ENCODE data around the gene FAM209A.

FAM209A gene

GRCh38 chr20:56511926-56512325 is 12.6 kb upstream of the FAM209A start:
- no peak overlapping the region for H3K9ac ChIP-seq (ENCODE audit: low read length)
- no peak overlapping the region for H3K23ac ChIP-seq (ENCODE audit: low read length)
- no peak overlapping the region for H3K27ac ChIP-seq (ENCODE audit: low read depth, low read length)
- no peak overlapping the region for H2BK12ac ChIP-seq (ENCODE audit: low read length)
- no peak overlapping the region for H3K4me2 ChIP-seq (ENCODE audit: low read length)
- no peak overlapping the region for H3K18ac ChIP-seq (ENCODE audit: low read length)
- H3K36me3 ChIP-seq (ENCODE audit: control insufficient read depth in 1 of 2, insufficient read depth in 2 of 2, low read length in 2 of 2): peaks cover 9 to 12% of the 10 kb centered on the region in 2 experiments
- H2AFZ ChIP-seq (ENCODE audit: insufficient read depth, low read length, poor library complexity): no peak overlapping the region
- no peak overlapping the region for H2AK5ac ChIP-seq (ENCODE audit: low read length)
- no peaks in the 10 kb centered on the region for H3K27me3 ChIP-seq (ENCODE audit: insufficient read depth, low read length)
- no peak overlapping the region for H3K4me3 ChIP-seq (ENCODE audit: low read depth, low read length)
- H3K4ac ChIP-seq (ENCODE audit: low read depth, low read length): no peak overlapping the region
- DNase-seq: no peak
- no peak overlapping the region for H3K14ac ChIP-seq (ENCODE audit: low read length)
- H3K79me1 ChIP-seq (ENCODE audit: low read length): peaks cover 4% of the 10 kb centered on the region
- no peak overlapping the region for H4K12ac ChIP-seq (ENCODE audit: low read depth, low read length)
- H2BK120ac ChIP-seq (ENCODE audit: insufficient read depth, low read length, poor library complexity): no peak overlapping the region
- no peak overlapping the region for H2BK5ac ChIP-seq (ENCODE audit: low read depth, low read length, poor library complexity)
- no CpG with 5 or more reads among the region's 10 CpGs for WGBS (ENCODE audit: extremely low coverage, insufficient coverage, insufficient read length)
- no peak overlapping the region for H4K91ac ChIP-seq (ENCODE audit: low read depth, low read length)
- H3K79me2 ChIP-seq (ENCODE audit: control insufficient read depth, insufficient read depth, low read length, poor library complexity): no peaks in the 10 kb centered on the region
- no peak overlapping the region for H4K8ac ChIP-seq (ENCODE audit: low read depth, low read length)
- H3K4me1 ChIP-seq (ENCODE audit: control insufficient read depth in 1 of 2, insufficient read depth in 2 of 2, low read length in 2 of 2): peaks cover 14 to 16% of the 10 kb centered on the region in 2 experiments
- no peaks in the 10 kb centered on the region for H3K9me3 ChIP-seq (ENCODE audit: insufficient read depth, low read depth, low read length)

DNA sequence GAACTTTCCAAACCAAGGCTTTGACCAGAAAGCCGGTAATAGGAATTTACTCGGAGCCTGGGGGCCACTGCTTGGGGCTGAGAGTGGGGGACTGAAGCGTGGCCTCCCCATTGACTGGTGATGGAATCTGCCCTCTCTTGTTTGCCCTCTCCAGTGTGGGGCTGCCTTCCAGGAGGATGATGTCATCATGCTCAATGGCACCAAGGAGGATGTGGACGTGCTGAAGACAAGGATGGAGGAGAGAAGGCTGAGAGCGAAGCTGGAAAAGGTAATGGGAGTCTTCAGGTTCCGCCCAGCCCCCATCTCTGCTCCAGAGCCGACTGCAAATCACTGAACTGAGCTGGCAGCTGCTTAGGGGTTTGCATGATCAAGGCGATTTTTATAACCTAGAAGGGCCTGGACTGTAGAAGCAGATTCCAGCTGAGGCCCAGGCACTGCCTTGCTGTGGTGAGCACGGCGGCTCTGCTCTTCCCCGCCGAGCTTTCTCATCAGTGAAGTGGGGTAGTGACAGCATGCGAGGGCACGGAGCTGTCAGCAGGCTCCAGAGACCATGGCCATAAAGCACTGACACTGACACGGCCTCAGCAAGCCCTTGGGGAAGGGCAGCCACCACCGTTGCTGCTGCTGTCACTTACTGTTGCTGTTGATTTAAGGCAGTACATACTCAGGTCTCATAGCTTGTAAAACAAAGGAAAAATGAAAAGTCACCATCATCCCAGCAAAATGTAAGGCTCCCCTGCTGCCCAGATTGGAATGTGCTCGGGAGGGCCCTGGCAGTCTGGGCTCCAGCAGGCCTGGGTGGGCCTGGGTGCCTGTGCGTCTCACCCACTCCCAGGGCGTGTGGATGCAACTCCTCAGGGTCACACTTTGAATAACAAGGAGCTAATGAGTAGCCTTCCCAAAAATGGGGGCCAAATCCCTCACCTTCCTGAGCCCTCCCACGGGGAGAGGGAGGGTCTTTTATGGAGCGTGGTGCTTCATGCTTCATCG is 11.1 kb upstream of the FAM209A start:
- no peak overlapping the region for H2BK5ac ChIP-seq (ENCODE audit: low read depth, low read length, poor library complexity)
- WGBS (ENCODE audit: extremely low coverage, insufficient coverage, insufficient read length): no CpG with 5 or more reads among the region's 22 CpGs
- no peak overlapping the region for H3K23ac ChIP-seq (ENCODE audit: low read length)
- no peak overlapping the region for H2BK12ac ChIP-seq (ENCODE audit: low read length)
- no peaks in the 10 kb centered on the region for H3K27me3 ChIP-seq (ENCODE audit: insufficient read depth, low read length)
- H4K12ac ChIP-seq (ENCODE audit: low read depth, low read length): no peak overlapping the region
- H3K27ac ChIP-seq (ENCODE audit: low read depth, low read length): peak overlapping the region; percentile 48
- H3K36me3 ChIP-seq (ENCODE audit: control insufficient read depth in 1 of 2, insufficient read depth in 2 of 2, low read length in 2 of 2): peaks cover 23 to 26% of the 10 kb centered on the region in 2 experiments
- peak overlapping the region; percentile 13 for H3K18ac ChIP-seq (ENCODE audit: low read length)
- no peaks in the 10 kb centered on the region for H3K9me3 ChIP-seq (ENCODE audit: insufficient read depth, low read depth, low read length)
- peaks cover 14 to 16% of the 10 kb centered on the region in 2 experiments for H3K4me1 ChIP-seq (ENCODE audit: control insufficient read depth in 1 of 2, insufficient read depth in 2 of 2, low read length in 2 of 2)
- H3K79me2 ChIP-seq (ENCODE audit: control insufficient read depth, insufficient read depth, low read length, poor library complexity): no peaks in the 10 kb centered on the region
- H3K14ac ChIP-seq (ENCODE audit: low read length): no peak overlapping the region
- H3K9ac ChIP-seq (ENCODE audit: low read length): no peak overlapping the region
- H2AFZ ChIP-seq (ENCODE audit: insufficient read depth, low read length, poor library complexity): no peak overlapping the region
- DNase-seq: no peak
- peak overlapping the region; percentile 49 for H4K91ac ChIP-seq (ENCODE audit: low read depth, low read length)
- no peak overlapping the region for H3K4me2 ChIP-seq (ENCODE audit: low read length)
- no peak overlapping the region for H2AK5ac ChIP-seq (ENCODE audit: low read length)
- H2BK120ac ChIP-seq (ENCODE audit: insufficient read depth, low read length, poor library complexity): no peak overlapping the region
- no peak overlapping the region for H4K8ac ChIP-seq (ENCODE audit: low read depth, low read length)
- peaks cover 4% of the 10 kb centered on the region for H3K79me1 ChIP-seq (ENCODE audit: low read length)
- no peak overlapping the region for H3K4me3 ChIP-seq (ENCODE audit: low read depth, low read length)
- no peak overlapping the region for H3K4ac ChIP-seq (ENCODE audit: low read depth, low read length)

DNA sequence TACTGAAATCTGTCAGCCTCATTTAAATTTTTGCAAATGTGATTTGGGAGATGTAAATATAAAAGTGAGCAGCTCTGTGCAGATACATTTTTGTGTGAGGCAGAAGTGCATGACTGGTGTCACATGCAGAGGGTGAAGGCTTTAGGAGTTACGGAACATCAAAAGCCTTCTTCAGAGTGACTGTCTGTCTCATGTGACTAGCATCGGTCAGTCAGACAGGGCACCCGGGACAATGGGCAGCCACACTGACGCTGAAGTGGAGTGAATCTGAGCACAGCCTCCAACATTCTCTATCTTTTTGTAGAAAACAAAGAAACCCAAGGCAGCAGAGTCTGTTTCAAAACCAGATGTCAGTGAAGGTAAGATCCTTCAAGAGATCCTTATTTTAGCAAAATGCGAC is 7.9 kb upstream of the FAM209A start:
- Histone ChIP-seq H3K23ac (ENCODE audit: low read length) (no peak overlapping the region), H3K36me3 (ENCODE audit: control insufficient read depth in 1 of 2, insufficient read depth in 2 of 2, low read length in 2 of 2) (peaks cover 40 to 43% of the 10 kb centered on the region in 2 experiments), H3K79me1 (ENCODE audit: low read length) (peaks cover 4% of the 10 kb centered on the region), H3K4me3 (ENCODE audit: low read depth, low read length) (no peak overlapping the region), H3K27me3 (ENCODE audit: insufficient read depth, low read length) (no peaks in the 10 kb centered on the region), H3K4me2 (ENCODE audit: low read length) (no peak overlapping the region), H2AFZ (ENCODE audit: insufficient read depth, low read length, poor library complexity) (no peak overlapping the region), H4K12ac (ENCODE audit: low read depth, low read length) (no peak overlapping the region), H2BK12ac (ENCODE audit: low read length) (no peak overlapping the region), H3K18ac (ENCODE audit: low read length) (no peak overlapping the region), H3K4me1 (ENCODE audit: control insufficient read depth in 1 of 2, insufficient read depth in 2 of 2, low read length in 2 of 2) (peaks cover 14 to 16% of the 10 kb centered on the region in 2 experiments), H3K4ac (ENCODE audit: low read depth, low read length) (no peak overlapping the region), H3K9me3 (ENCODE audit: insufficient read depth, low read depth, low read length) (peaks cover 6% of the 10 kb centered on the region), H2AK5ac (ENCODE audit: low read length) (no peak overlapping the region), H3K27ac (ENCODE audit: low read depth, low read length) (no peak overlapping the region), H2BK5ac (ENCODE audit: low read depth, low read length, poor library complexity) (no peak overlapping the region), H3K79me2 (ENCODE audit: control insufficient read depth, insufficient read depth, low read length, poor library complexity) (no peaks in the 10 kb centered on the region), H2BK120ac (ENCODE audit: insufficient read depth, low read length, poor library complexity) (no peak overlapping the region), H3K14ac (ENCODE audit: low read length) (no peak overlapping the region), H3K9ac (ENCODE audit: low read length) (no peak overlapping the region), H4K91ac (ENCODE audit: low read depth, low read length) (no peak overlapping the region), H4K8ac (ENCODE audit: low read depth, low read length) (no peak overlapping the region)
- no CpG with 5 or more reads among the region's 5 CpGs for WGBS (ENCODE audit: extremely low coverage, insufficient coverage, insufficient read length)
- DNase-seq: no peak

DNA sequence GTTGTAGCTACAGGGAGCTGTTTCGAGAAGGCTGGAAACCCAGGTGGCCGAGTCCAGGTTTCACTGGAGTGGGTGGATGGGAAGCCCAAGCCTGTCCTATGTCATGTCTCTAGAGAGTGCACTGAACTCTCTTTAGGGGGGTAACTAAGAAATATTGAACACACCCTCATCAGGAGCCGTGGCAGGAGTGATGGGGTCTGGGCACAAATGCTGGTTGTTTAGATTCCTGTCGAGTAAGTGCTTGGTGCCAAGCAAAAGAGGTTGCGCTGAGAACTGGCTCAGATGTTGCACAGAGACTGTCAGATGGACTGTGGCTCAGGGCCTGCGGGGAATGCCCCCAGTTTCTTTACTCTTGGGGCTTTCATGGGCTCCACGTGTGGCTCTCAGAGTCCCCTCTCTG is 7.3 kb upstream of the FAM209A start:
- Histone ChIP-seq H3K79me1 (ENCODE audit: low read length) (peaks cover 4% of the 10 kb centered on the region), H3K36me3 (ENCODE audit: control insufficient read depth in 1 of 2, insufficient read depth in 2 of 2, low read length in 2 of 2) (peaks cover 40 to 43% of the 10 kb centered on the region in 2 experiments), H3K18ac (ENCODE audit: low read length) (no peak overlapping the region), H2BK120ac (ENCODE audit: insufficient read depth, low read length, poor library complexity) (no peak overlapping the region), H3K4ac (ENCODE audit: low read depth, low read length) (no peak overlapping the region), H2AK5ac (ENCODE audit: low read length) (no peak overlapping the region), H4K91ac (ENCODE audit: low read depth, low read length) (no peak overlapping the region), H3K4me2 (ENCODE audit: low read length) (no peak overlapping the region), H3K4me3 (ENCODE audit: low read depth, low read length) (no peak overlapping the region), H3K23ac (ENCODE audit: low read length) (no peak overlapping the region), H3K14ac (ENCODE audit: low read length) (no peak overlapping the region), H2BK5ac (ENCODE audit: low read depth, low read length, poor library complexity) (no peak overlapping the region), H3K79me2 (ENCODE audit: control insufficient read depth, insufficient read depth, low read length, poor library complexity) (no peaks in the 10 kb centered on the region), H2BK12ac (ENCODE audit: low read length) (no peak overlapping the region), H3K4me1 (ENCODE audit: control insufficient read depth in 1 of 2, insufficient read depth in 2 of 2, low read length in 2 of 2) (peaks cover 14 to 15% of the 10 kb centered on the region in 2 experiments), H3K9ac (ENCODE audit: low read length) (no peak overlapping the region), H4K12ac (ENCODE audit: low read depth, low read length) (no peak overlapping the region), H2AFZ (ENCODE audit: insufficient read depth, low read length, poor library complexity) (no peak overlapping the region), H3K27ac (ENCODE audit: low read depth, low read length) (no peak overlapping the region), H3K27me3 (ENCODE audit: insufficient read depth, low read length) (no peaks in the 10 kb centered on the region), H4K8ac (ENCODE audit: low read depth, low read length) (no peak overlapping the region), H3K9me3 (ENCODE audit: insufficient read depth, low read depth, low read length) (peaks cover 8% of the 10 kb centered on the region)
- no CpG with 5 or more reads among the region's 7 CpGs for WGBS (ENCODE audit: extremely low coverage, insufficient coverage, insufficient read length)
- no peak for DNase-seq

All from trophoblast cell (in vitro differentiated cells and primary cell).